Stimulated activated CD8-positive, alpha-beta memory T cell treated with anti-CD3 and anti-CD28 coated beads, Interleukin-12 subunit alpha, Interleukin-12 subunit beta, amount 100 ng/mL, for 24 hours (primary cell): ENCODE data around the gene UNC5C.

Source experiments
- DNase-seq: peaks from one replicate; pipeline ENCODE4 v3.0.0-alpha.2; 2020; ENCODE audit errors: extremely low read depth

The UNC5C gene

GRCh38 chr4:95522682-95523530, 25.9 kb downstream of the UNC5C start:
- DNase-seq, result no peak

GRCh38 chr4:95517576-95518345, 31.0 kb downstream of the UNC5C start:
- DNase-seq, result no peak

- DNase-seq, result no peak
Measured at GRCh38 chr4:95516528-95517017, 32.2 kb downstream of the UNC5C start.

- no peak for DNase-seq
Measured at GRCh38 chr4:95515589-95515988, 33.2 kb downstream of the UNC5C start.

GRCh38 chr4:95513022-95513421, 35.8 kb downstream of the UNC5C start:
- DNase-seq, result no peak

- no peak for DNase-seq
Measured at GRCh38 chr4:95511477-95511876, 37.3 kb downstream of the UNC5C start.

GRCh38 chr4:95510877-95511276, 37.9 kb downstream of the UNC5C start:
- DNase-seq, result no peak

- no peak for DNase-seq
Measured at GRCh38 chr4:95510145-95510544, 38.6 kb downstream of the UNC5C start.

- DNase-seq, result no peak
Measured at GRCh38 chr4:95508421-95508820, 40.4 kb downstream of the UNC5C start.

GRCh38 chr4:95507561-95507960, 41.2 kb downstream of the UNC5C start:
- DNase-seq, result no peak

- no peak for DNase-seq
Measured at GRCh38 chr4:95507147-95507546, 41.6 kb downstream of the UNC5C start.

GRCh38 chr4:95506264-95506663, 42.5 kb downstream of the UNC5C start:
- no peak for DNase-seq

GRCh38 chr4:95505799-95506198, 43.0 kb downstream of the UNC5C start:
- DNase-seq, result no peak

GRCh38 chr4:95505151-95505550, 43.6 kb downstream of the UNC5C start:
- no peak for DNase-seq

GRCh38 chr4:95504501-95504900, 44.3 kb downstream of the UNC5C start:
- DNase-seq, result no peak

- DNase-seq, result no peak
Measured at GRCh38 chr4:95500361-95500760, 48.4 kb downstream of the UNC5C start.

GRCh38 chr4:95499291-95499696, 49.5 kb downstream of the UNC5C start:
- DNase-seq, result no peak

GRCh38 chr4:95494186-95494585, 54.6 kb downstream of the UNC5C start:
- no peak for DNase-seq

- no peak for DNase-seq
Measured at GRCh38 chr4:95478679-95479078, 70.1 kb downstream of the UNC5C start.

GRCh38 chr4:95476121-95476520, 72.7 kb downstream of the UNC5C start:
- no peak for DNase-seq

- DNase-seq, result no peak
Measured at GRCh38 chr4:95472534-95472933, 76.2 kb downstream of the UNC5C start.

GRCh38 chr4:95470622-95471021, 78.2 kb downstream of the UNC5C start:
- DNase-seq, result no peak

GRCh38 chr4:95469617-95470016, 79.2 kb downstream of the UNC5C start:
- no peak for DNase-seq
